ENCODE results near the gene PDX1.

PDX1 gene

DNA sequence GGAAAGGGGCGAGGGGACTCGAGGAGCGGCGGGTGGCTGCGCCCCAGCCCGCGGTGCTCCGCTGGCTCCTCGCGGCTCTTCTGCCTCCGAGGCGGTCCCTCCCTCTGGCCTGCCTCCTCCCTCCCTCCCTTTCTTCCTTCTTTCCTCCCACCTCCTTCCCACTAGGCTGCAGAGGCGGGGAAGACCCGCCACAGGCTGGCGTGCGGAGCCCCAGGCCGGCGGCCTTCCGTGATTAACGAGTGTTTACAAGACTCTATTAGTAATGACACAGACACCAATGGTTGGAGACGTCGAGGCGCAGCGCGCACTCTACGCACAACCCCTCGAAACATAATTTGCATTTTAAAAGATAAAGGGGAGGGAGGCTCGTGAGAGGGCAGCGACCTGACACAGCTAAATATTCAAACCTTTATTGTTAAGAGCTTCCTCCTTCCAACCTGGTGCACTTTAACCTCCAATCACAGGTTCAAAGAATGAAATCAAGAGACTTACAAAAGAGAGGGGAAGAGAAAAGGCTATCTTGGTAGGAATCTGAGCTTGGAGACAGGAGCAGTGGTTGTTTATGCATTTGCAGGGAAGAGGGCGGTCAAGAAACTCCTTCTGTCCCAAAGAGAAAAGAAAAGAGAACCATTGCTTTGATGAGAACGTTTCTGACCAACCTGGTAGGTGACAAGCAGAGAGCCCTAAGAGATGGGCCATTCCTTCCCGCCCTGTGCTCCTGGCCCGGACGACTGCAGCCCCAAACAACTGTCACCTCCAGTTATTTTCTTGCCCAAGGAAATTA is 49.5 kb downstream of the PDX1 start, which contains the start of gene CDX2:
TSS of gene CDX2 (minus strand) at position 234 of the 784 bp plus-strand sequence. CDS start 309 bp downstream, outside the sequence.
- Histone ChIP-seq H3K4me3 (IDR thresholded peaks at IDR 0.05; ENCODE audit: insufficient read depth, low read depth, low read length) (no peak within 1 kb of the TSS), H3K27me3 (ENCODE audit: insufficient read depth, low read depth) (no peaks in the 10 kb centered on the region), H2AFZ (ENCODE audit: low read depth) (no peak within 1 kb of the TSS), H3K36me3 (ENCODE audit: insufficient read depth) (no peaks in the 10 kb centered on the region), H3K27ac (no peak within 1 kb of the TSS), H3K9ac (no peak within 1 kb of the TSS), H3K79me2 (ENCODE audit: insufficient read depth, low read depth) (no peaks in the 10 kb centered on the region), H3K4me2 (no peak within 1 kb of the TSS), H4K20me1 (ENCODE audit: insufficient read depth) (no peaks in the 10 kb centered on the region), H3K4me1 (ENCODE audit: low read depth, poor library complexity, severe bottlenecking) (no peaks in the 10 kb centered on the region)
- no peak for TF ChIP-seq CTCF (conservative IDR thresholded peaks at IDR 0.05; ENCODE audit: low read depth, low read length)

DNA sequence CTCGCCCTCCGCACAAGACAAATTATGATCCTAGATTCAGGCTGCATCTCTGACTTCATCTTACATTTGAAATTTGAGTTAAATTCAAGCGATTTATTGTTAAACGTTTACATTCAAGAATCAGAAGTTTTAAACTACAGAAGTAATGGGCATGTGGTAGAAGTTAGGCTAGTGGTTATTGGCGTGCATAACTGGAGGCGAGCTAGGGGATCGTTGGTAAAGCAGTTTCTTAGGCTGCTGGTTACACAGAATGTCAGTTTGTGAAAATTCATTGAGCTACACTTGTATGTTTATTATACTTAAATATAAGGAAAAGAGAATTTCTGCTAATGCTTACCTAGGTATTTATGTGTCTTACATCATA is 50.0 kb downstream of the PDX1 start:
- Histone ChIP-seq H3K4me1 (ENCODE audit: low read depth, poor library complexity, severe bottlenecking) (no peaks in the 10 kb centered on the region), H2AFZ (ENCODE audit: low read depth) (no peak overlapping the region), H3K4me2 (no peak overlapping the region), H3K4me3 (IDR thresholded peaks at IDR 0.05; ENCODE audit: insufficient read depth, low read depth, low read length) (no peak overlapping the region), H3K9ac (no peak overlapping the region), H4K20me1 (ENCODE audit: insufficient read depth) (no peaks in the 10 kb centered on the region), H3K79me2 (ENCODE audit: insufficient read depth, low read depth) (no peaks in the 10 kb centered on the region), H3K36me3 (ENCODE audit: insufficient read depth) (no peaks in the 10 kb centered on the region), H3K27ac (no peak overlapping the region), H3K27me3 (ENCODE audit: insufficient read depth, low read depth) (no peaks in the 10 kb centered on the region)
- TF ChIP-seq CTCF (conservative IDR thresholded peaks at IDR 0.05; ENCODE audit: low read depth, low read length) = no peak

- Histone ChIP-seq H3K79me2 (ENCODE audit: insufficient read depth, low read depth) (no peaks in the 10 kb centered on the region), H3K9ac (no peak overlapping the region), H3K27me3 (ENCODE audit: insufficient read depth, low read depth) (no peaks in the 10 kb centered on the region), H3K4me1 (ENCODE audit: low read depth, poor library complexity, severe bottlenecking) (no peaks in the 10 kb centered on the region), H3K27ac (no peak overlapping the region), H3K4me2 (no peak overlapping the region), H3K4me3 (IDR thresholded peaks at IDR 0.05; ENCODE audit: insufficient read depth, low read depth, low read length) (no peak overlapping the region), H2AFZ (ENCODE audit: low read depth) (no peak overlapping the region), H3K36me3 (ENCODE audit: insufficient read depth) (no peaks in the 10 kb centered on the region), H4K20me1 (ENCODE audit: insufficient read depth) (no peaks in the 10 kb centered on the region)
- TF ChIP-seq CTCF (conservative IDR thresholded peaks at IDR 0.05; ENCODE audit: low read depth, low read length) = no peak
Measured at GRCh38 chr13:27970382-27971235, 50.8 kb downstream of the PDX1 start.

DNA sequence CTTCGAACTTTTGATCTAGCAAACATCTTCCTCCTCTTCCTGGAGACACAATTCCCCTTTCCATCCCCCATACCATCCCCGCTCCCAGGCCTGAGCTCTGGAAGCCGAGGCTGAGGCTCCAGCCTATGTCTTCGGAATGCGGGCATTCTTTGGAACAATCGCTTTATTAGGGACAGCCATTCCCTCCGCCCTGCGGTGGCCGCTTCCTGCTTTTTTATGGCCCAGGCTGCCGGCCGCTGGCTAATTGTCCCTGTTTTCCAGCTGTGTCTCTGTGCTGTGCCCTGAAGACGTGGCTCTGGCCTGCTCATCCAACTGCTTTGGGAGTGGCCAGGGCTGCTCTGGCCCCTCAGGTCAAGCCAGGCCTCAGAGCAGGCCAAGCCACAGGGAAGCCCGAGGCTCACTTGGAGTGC is 51.4 kb downstream of the PDX1 start:
- Histone ChIP-seq H3K79me2 (ENCODE audit: insufficient read depth, low read depth) (no peaks in the 10 kb centered on the region), H2AFZ (ENCODE audit: low read depth) (no peak overlapping the region), H3K36me3 (ENCODE audit: insufficient read depth) (no peaks in the 10 kb centered on the region), H4K20me1 (ENCODE audit: insufficient read depth) (no peaks in the 10 kb centered on the region), H3K9ac (no peak overlapping the region), H3K4me2 (no peak overlapping the region), H3K27me3 (ENCODE audit: insufficient read depth, low read depth) (no peaks in the 10 kb centered on the region), H3K4me3 (IDR thresholded peaks at IDR 0.05; ENCODE audit: insufficient read depth, low read depth, low read length) (no peak overlapping the region), H3K27ac (no peak overlapping the region), H3K4me1 (ENCODE audit: low read depth, poor library complexity, severe bottlenecking) (no peaks in the 10 kb centered on the region)
- TF ChIP-seq CTCF (conservative IDR thresholded peaks at IDR 0.05; ENCODE audit: low read depth, low read length) = no peak
